OCI-LY1 (cell line): ENCODE results near the gene MPG.

Source experiments
- H2AFZ ChIP-seq: fragments of 200-600 bp; sonication (generic), shearing (Covaris generic); 2 replicates; pipeline ENCODE4 v1.6.0; 2014; ENCODE audit warnings: antibody characterized with exemption, mild to moderate bottlenecking, low read length
- H3F3A ChIP-seq: fragments of 200-600 bp; sonication (generic), shearing (Covaris generic); 2 replicates; pipeline ENCODE4 v1.6.0; 2014; ENCODE audit warnings: mild to moderate bottlenecking, antibody characterized with exemption, low read length, moderate library complexity; ENCODE audit not compliant: insufficient read depth
- H3K27ac ChIP-seq: fragments of 200-600 bp; sonication (generic); 2 replicates; pipeline ENCODE4 v1.5.1; 2014; ENCODE audit warnings: low read length, mixed run types, mild to moderate bottlenecking, low read depth; ENCODE audit not compliant: poor library complexity, severe bottlenecking
- H3K27me3 ChIP-seq: fragments of 200-600 bp; sonication (generic); 2 replicates; pipeline ENCODE4 v1.6.0; 2014; ENCODE audit warnings: antibody characterized with exemption, mild to moderate bottlenecking, low read length, moderate library complexity; ENCODE audit not compliant: insufficient read depth
- H3K36me3 ChIP-seq: fragments of 200-600 bp; sonication (generic); 2 replicates; pipeline ENCODE4 v1.6.1; 2014; ENCODE audit warnings: mild to moderate bottlenecking, antibody characterized with exemption, low read length, moderate library complexity, mixed read lengths; ENCODE audit not compliant: insufficient read depth
- H3K4me1 ChIP-seq: fragments of 200-600 bp; sonication (generic); 2 replicates; pipeline ENCODE4 v1.5.1; 2014; ENCODE audit warnings: mild to moderate bottlenecking, low read length, moderate library complexity; ENCODE audit not compliant: insufficient read depth, severe bottlenecking
- H3K4me2 ChIP-seq: fragments of 200-600 bp; sonication (generic), shearing (Covaris generic); 2 replicates; pipeline ENCODE4 v1.6.1; 2014; ENCODE audit warnings: low read length
- H3K4me3 ChIP-seq: fragments of 200-600 bp; sonication (generic); 2 replicates; pipeline ENCODE4 v1.5.1; 2014; ENCODE audit warnings: low read length, low read depth, mild to moderate bottlenecking, mixed read lengths; ENCODE audit not compliant: poor library complexity, severe bottlenecking
- H3K79me2 ChIP-seq: fragments of 200-600 bp; shearing (Covaris generic); 2 replicates; pipeline ENCODE4 v1.6.1; 2016; ENCODE audit warnings: mixed run types, low read length, mixed read lengths; ENCODE audit not compliant: insufficient read depth
- H3K9ac ChIP-seq: fragments of 200-600 bp; sonication (generic), shearing (Covaris generic); 2 replicates; pipeline ENCODE4 v1.6.1; 2014; ENCODE audit warnings: mild to moderate bottlenecking, low read length, mixed read lengths
- H3K9me2 ChIP-seq: fragments of 200-600 bp; sonication (generic), shearing (Covaris generic); 2 replicates; pipeline ENCODE4 v1.6.1; 2014; ENCODE audit warnings: low read depth, mild to moderate bottlenecking, low read length, mixed read lengths
- H3K9me3 ChIP-seq: fragments of 200-600 bp; shearing (Covaris generic); 2 replicates; pipeline ENCODE4 v1.6.1; 2014; ENCODE audit warnings: low read length, mixed read lengths
- H4K20me1 ChIP-seq: fragments of 200-600 bp; sonication (generic), shearing (Covaris generic); 2 replicates; pipeline ENCODE4 v1.6.0; 2016; ENCODE audit warnings: mild to moderate bottlenecking, low read length; ENCODE audit not compliant: insufficient read depth
- CTCF ChIP-seq: fragments of 200-600 bp; sonication (generic), shearing (Covaris generic); IDR thresholded peaks from 2 replicates; pipeline ENCODE4 v1.5.1; 2017; ENCODE audit warnings: mild to moderate bottlenecking, antibody characterized with exemption, low read length, moderate library complexity, mixed read lengths
- EZH2 ChIP-seq: fragments of 200-600 bp; sonication (generic), shearing (Covaris generic); IDR thresholded peaks from 2 replicates; pipeline ENCODE4 v1.8.0; 2017; ENCODE audit warnings: borderline replicate concordance, mixed run types, mild to moderate bottlenecking, antibody characterized with exemption, low read length, moderate library complexity, mixed read lengths

Gene MPG

DNA sequence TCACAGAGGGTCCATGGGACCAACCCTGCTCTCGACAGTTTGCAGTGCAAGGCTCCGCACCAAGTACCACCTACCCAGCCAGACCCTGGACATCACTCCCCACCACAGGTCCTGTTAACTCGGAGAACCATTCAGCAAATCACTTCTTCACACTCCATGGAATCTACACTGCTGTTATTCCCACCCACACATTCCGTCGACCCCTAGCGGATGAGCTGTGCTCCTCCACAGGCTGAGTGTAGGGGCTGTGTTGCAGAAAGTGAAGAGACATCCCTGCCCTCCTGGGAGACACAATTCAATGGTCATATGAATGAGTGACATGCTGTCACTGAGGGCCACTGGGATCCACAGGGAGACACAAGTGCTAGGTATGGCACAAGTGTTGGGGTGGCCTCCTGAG lies 27.5 kb downstream of the MPG start:
- H3K79me2 ChIP-seq, result no peaks in the 10 kb centered on the region
- no peaks in the 10 kb centered on the region for H3K27me3 ChIP-seq
- H3K4me2 ChIP-seq, result no peak overlapping the region
- TF ChIP-seq CTCF (no peak), EZH2 (no peak)
- no peaks in the 10 kb centered on the region for H3F3A ChIP-seq
- H3K9me2 ChIP-seq, result no peaks in the 10 kb centered on the region
- peaks cover 11% of the 10 kb centered on the region; the same call in 1 of the 2 replicates for H3K36me3 ChIP-seq
- no peak overlapping the region for H3K4me3 ChIP-seq
- no peaks in the 10 kb centered on the region for H3K4me1 ChIP-seq
- H2AFZ ChIP-seq, result no peak overlapping the region
- no peaks in the 10 kb centered on the region for H4K20me1 ChIP-seq
- H3K27ac ChIP-seq, result no peak overlapping the region
- H3K9ac ChIP-seq, result no peak overlapping the region
- H3K9me3 ChIP-seq, result no peaks in the 10 kb centered on the region

GRCh38 chr16:106623-107324 lies 28.7 kb downstream of the MPG start:
- Histone ChIP-seq H4K20me1 (no peaks in the 10 kb centered on the region), H3K79me2 (no peaks in the 10 kb centered on the region), H3K4me2 (no peak overlapping the region), H3K9me3 (no peaks in the 10 kb centered on the region), H2AFZ (no peak overlapping the region), H3K4me1 (no peaks in the 10 kb centered on the region), H3K9me2 (no peaks in the 10 kb centered on the region), H3K9ac (no peak overlapping the region), H3K36me3 (peaks cover 16% of the 10 kb centered on the region), H3K4me3 (no peak overlapping the region), H3F3A (no peaks in the 10 kb centered on the region), H3K27ac (no peak overlapping the region), H3K27me3 (no peaks in the 10 kb centered on the region)
- TF ChIP-seq EZH2 (no peak), CTCF (peak; percentile 86)

- Histone ChIP-seq H3K9me3 (no peaks in the 10 kb centered on the region), H3K4me3 (no peak overlapping the region), H3K9ac (no peak overlapping the region), H3K4me1 (no peaks in the 10 kb centered on the region), H3K9me2 (no peaks in the 10 kb centered on the region), H3K27me3 (no peaks in the 10 kb centered on the region), H3K27ac (no peak overlapping the region), H3K79me2 (no peaks in the 10 kb centered on the region), H3K4me2 (no peak overlapping the region), H4K20me1 (no peaks in the 10 kb centered on the region), H2AFZ (no peak overlapping the region), H3F3A (no peaks in the 10 kb centered on the region), H3K36me3 (peaks cover 47% of the 10 kb centered on the region)
- TF ChIP-seq CTCF (no peak), EZH2 (no peak)
Measured at GRCh38 chr16:112153-112840, 34.3 kb downstream of the MPG start.
